HepG2 (cell line): ENCODE measurements around the gene UGGT1. TPM values are rescaled to one million over a fixed set of nuclear protein-coding genes. Genes with fewer than 3 reads are reported as not detected.

ENCODE experiments used
- AKAP8 ChIP-seq: sonication (generic); formaldehyde crosslinking; IDR thresholded peaks from 2 replicates; pipeline ENCODE4 v1.5.1; 2020; ENCODE audit warnings: mild to moderate bottlenecking, missing genetic modification reagents
- BORCS8-MEF2B ChIP-seq: sonication (generic); formaldehyde crosslinking; IDR thresholded peaks from 2 replicates; pipeline ENCODE4 v1.8.0; 2022; ENCODE audit warnings: mild to moderate bottlenecking, missing genetic modification reagents
- E2F1 ChIP-seq: sonication (generic); formaldehyde crosslinking; IDR thresholded peaks from 2 replicates; pipeline ENCODE4 v1.5.0; 2020; ENCODE audit warnings: missing genetic modification reagents
- HINFP ChIP-seq: sonication (generic); formaldehyde crosslinking; IDR thresholded peaks from 2 replicates; pipeline ENCODE4 v1.4.0; 2020; ENCODE audit warnings: low read depth, mild to moderate bottlenecking, missing genetic modification reagents
- HNRNPH1 ChIP-seq: fragments of 200-400 bp; formaldehyde crosslinking; optimal IDR thresholded peaks from 2 replicates; pipeline ENCODE3; 2017; ENCODE audit warnings: mild to moderate bottlenecking, low read depth, low read length
- HNRNPK ChIP-seq: fragments of 200-400 bp; formaldehyde crosslinking; IDR thresholded peaks from 2 replicates; pipeline ENCODE4 v1.6.1; 2018; ENCODE audit warnings: low read length, low read depth, moderate library complexity, mild to moderate bottlenecking; ENCODE audit not compliant: poor library complexity, severe bottlenecking
- PCBP2 ChIP-seq: fragments of 200-400 bp; formaldehyde crosslinking; optimal IDR thresholded peaks from 2 replicates; pipeline ENCODE3; 2018; ENCODE audit warnings: low read length, low read depth; ENCODE audit not compliant: poor library complexity, severe bottlenecking
- PHF5A ChIP-seq: IDR thresholded peaks from one replicate; pipeline ENCODE4 v1.6.1; 2018; ENCODE audit warnings: low read depth, missing genetic modification reagents; ENCODE audit not compliant: unreplicated experiment
- PLSCR1 ChIP-seq: sonication (generic); formaldehyde crosslinking; IDR thresholded peaks from 2 replicates; pipeline ENCODE4 v1.5.0; 2020; ENCODE audit warnings: missing genetic modification reagents, mild to moderate bottlenecking, borderline replicate concordance
- PRMT3 ChIP-seq: sonication (generic); formaldehyde crosslinking; IDR thresholded peaks from 2 replicates; pipeline ENCODE4 v1.8.1; 2022; ENCODE audit warnings: low read depth, mild to moderate bottlenecking, moderate library complexity, missing genetic modification reagents, borderline replicate concordance
- SRSF1 ChIP-seq: fragments of 200-400 bp; formaldehyde crosslinking; optimal IDR thresholded peaks from 2 replicates; pipeline ENCODE3; 2017; ENCODE audit warnings: mild to moderate bottlenecking, low read depth, low read length, moderate library complexity
- ZNF101 ChIP-seq: sonication (generic); formaldehyde crosslinking; IDR thresholded peaks from 2 replicates; pipeline ENCODE4 v1.4.0; 2020; ENCODE audit warnings: mild to moderate bottlenecking, low read depth, missing genetic modification reagents, borderline replicate concordance
- ZNF232 ChIP-seq: sonication (generic); formaldehyde crosslinking; IDR thresholded peaks from 2 replicates; pipeline ENCODE4 v1.4.0; 2020; ENCODE audit warnings: missing genetic modification reagents, borderline replicate concordance
- ZNF253 ChIP-seq: sonication (generic); formaldehyde crosslinking; IDR thresholded peaks from 2 replicates; pipeline ENCODE4 v1.8.0; 2022; ENCODE audit warnings: mild to moderate bottlenecking, missing genetic modification reagents, borderline replicate concordance
- ZNF3 ChIP-seq: IDR thresholded peaks from 2 replicates; pipeline ENCODE4 v1.7.0; 2017; ENCODE audit warnings: inconsistent platforms
- ZNF563 ChIP-seq: sonication (generic); formaldehyde crosslinking; IDR thresholded peaks from 2 replicates; pipeline ENCODE4 v1.8.0; 2022; ENCODE audit warnings: mild to moderate bottlenecking, moderate library complexity, missing genetic modification reagents
- ZSCAN31 ChIP-seq: sonication (generic); formaldehyde crosslinking; IDR thresholded peaks from 2 replicates; pipeline ENCODE4 v1.5.0; 2020; ENCODE audit warnings: low read depth, mild to moderate bottlenecking, missing genetic modification reagents
- polyA plus RNA-seq, 8 experiments: library from polyadenylated mRNA; depleted of rRNA in 3 of 8; stranded (reverse) in 7 of 8; unstranded in 1 of 8; fragments of >200 nt; fragmentation: Illumina TruSeq in 4 of 8; extraction: Trizol in 4 of 8; gene quantifications; 2 replicates each; pipeline versions ENCODE4 v1.2.1 to v1.2.3, GENCODE V29; 2011 to 2016; ENCODE audit warnings: low read depth in 4 of 8, missing spikeins in 1 of 8, mixed read lengths in 1 of 8; ENCODE audit not compliant: insufficient read depth in 1 of 8
- total RNA-seq, 5 experiments: library from RNA; depleted of rRNA; stranded (reverse); fragments of >200 nt; fragmentation: Illumina TruSeq; extraction: Trizol; gene quantifications; 2 replicates each; pipeline ENCODE4 v1.2.3, GENCODE V29; 2016; ENCODE audit warnings: low read depth in 1 of 5
- TF ChIP-seq, protein P1 (sequence below): sonication (generic); formaldehyde crosslinking; IDR thresholded peaks from 2 replicates; pipeline ENCODE4 v1.5.0; 2020; ENCODE audit warnings: missing genetic modification reagents
- TF ChIP-seq, protein P2 (sequence below): sonication (generic); formaldehyde crosslinking; IDR thresholded peaks from 2 replicates; pipeline ENCODE4 v1.4.0; 2020; ENCODE audit warnings: missing genetic modification reagents, borderline replicate concordance
- TF ChIP-seq, protein P3 (sequence below): sonication (generic); formaldehyde crosslinking; IDR thresholded peaks from 2 replicates; pipeline ENCODE4 v1.4.0; 2020; ENCODE audit warnings: mild to moderate bottlenecking, missing genetic modification reagents

The UGGT1 gene
- total and polyA plus RNA-seq, 2 of the 13 experiments (the other 11 are each of a cell fraction or from before 2014, with no cell fraction given): 35.8 to 83.2 TPM

DNA sequence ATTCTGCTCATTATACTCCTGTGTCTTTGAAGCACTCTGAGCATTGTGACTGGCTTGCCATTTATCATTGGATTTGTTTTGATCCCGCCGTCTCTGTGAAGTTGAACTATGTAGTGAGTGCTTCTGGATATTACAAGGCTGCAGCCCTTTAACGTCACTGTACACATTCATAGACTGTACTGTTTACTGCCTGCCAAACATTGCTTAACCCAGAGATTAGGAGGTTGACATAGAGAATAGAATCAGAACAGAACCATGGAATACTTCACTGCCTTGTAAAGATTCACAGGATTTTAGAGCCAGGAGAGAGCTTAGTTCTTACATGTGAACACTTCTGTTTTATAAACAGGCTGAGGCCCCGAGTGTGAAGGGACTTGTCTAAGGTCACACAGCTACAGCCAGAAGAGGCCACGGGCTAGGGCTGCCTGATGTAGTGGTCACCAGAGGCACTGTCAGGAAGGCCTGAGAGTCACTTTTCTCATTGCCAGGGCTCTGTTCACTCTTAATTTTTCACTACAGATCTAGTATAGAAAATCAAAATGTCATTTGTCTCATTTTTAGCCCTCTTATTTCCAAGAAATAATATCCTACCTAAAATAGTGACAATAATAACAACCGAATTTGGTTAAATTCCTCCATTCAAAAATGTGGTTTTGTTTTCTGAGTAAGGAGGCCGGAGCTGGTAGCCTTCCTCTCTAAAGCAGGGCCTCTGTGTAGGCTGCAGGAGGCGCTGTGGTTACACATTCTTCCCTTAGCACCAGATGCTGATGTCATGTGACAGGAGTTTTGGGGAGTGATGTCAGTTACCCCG, 87.9 kb downstream of the UGGT1 start (continued):
- no peak for TF ChIP-seq HNRNPK
- TF ChIP-seq, protein P1, sequence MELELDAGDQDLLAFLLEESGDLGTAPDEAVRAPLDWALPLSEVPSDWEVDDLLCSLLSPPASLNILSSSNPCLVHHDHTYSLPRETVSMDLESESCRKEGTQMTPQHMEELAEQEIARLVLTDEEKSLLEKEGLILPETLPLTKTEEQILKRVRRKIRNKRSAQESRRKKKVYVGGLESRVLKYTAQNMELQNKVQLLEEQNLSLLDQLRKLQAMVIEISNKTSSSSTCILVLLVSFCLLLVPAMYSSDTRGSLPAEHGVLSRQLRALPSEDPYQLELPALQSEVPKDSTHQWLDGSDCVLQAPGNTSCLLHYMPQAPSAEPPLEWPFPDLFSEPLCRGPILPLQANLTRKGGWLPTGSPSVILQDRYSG: no peak
- TF ChIP-seq ZNF253: no peak; the same call in 1 of the 2 replicates
- no peak for TF ChIP-seq PCBP2
- TF ChIP-seq HINFP (CRISPR knock-in tag): peak; percentile 33; the same call in 1 of the 2 replicates
- TF ChIP-seq AKAP8 (CRISPR knock-in tag): no peak
- no peak for TF ChIP-seq PRMT3 (CRISPR knock-in tag)
- no peak for TF ChIP-seq BORCS8-MEF2B
- TF ChIP-seq HNRNPH1: no peak
- no peak for TF ChIP-seq ZNF3
- 0 out of 2 replicates have a peak, but pooled peaks have one; percentile 58 for TF ChIP-seq ZNF232 (CRISPR knock-in tag)
- no peak for TF ChIP-seq PLSCR1 (CRISPR knock-in tag)
- TF ChIP-seq, protein P2, sequence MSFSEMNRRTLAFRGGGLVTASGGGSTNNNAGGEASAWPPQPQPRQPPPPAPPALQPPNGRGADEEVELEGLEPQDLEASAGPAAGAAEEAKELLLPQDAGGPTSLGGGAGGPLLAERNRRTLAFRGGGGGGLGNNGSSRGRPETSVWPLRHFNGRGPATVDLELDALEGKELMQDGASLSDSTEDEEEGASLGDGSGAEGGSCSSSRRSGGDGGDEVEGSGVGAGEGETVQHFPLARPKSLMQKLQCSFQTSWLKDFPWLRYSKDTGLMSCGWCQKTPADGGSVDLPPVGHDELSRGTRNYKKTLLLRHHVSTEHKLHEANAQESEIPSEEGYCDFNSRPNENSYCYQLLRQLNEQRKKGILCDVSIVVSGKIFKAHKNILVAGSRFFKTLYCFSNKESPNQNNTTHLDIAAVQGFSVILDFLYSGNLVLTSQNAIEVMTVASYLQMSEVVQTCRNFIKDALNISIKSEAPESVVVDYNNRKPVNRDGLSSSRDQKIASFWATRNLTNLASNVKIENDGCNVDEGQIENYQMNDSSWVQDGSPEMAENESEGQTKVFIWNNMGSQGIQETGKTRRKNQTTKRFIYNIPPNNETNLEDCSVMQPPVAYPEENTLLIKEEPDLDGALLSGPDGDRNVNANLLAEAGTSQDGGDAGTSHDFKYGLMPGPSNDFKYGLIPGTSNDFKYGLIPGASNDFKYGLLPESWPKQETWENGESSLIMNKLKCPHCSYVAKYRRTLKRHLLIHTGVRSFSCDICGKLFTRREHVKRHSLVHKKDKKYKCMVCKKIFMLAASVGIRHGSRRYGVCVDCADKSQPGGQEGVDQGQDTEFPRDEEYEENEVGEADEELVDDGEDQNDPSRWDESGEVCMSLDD (CRISPR knock-in tag): peak; percentile 49; the same call in 1 of the 2 replicates
- TF ChIP-seq ZNF563: no peak
- no peak for TF ChIP-seq ZSCAN31 (CRISPR knock-in tag)
- TF ChIP-seq ZNF101 (CRISPR knock-in tag): no peak
- no peak for TF ChIP-seq PHF5A (CRISPR knock-in tag)
- TF ChIP-seq, protein P3, sequence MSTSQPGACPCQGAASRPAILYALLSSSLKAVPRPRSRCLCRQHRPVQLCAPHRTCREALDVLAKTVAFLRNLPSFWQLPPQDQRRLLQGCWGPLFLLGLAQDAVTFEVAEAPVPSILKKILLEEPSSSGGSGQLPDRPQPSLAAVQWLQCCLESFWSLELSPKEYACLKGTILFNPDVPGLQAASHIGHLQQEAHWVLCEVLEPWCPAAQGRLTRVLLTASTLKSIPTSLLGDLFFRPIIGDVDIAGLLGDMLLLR (CRISPR knock-in tag): no peak
- TF ChIP-seq SRSF1: no peak
- no peak for TF ChIP-seq E2F1 (CRISPR knock-in tag)
